AG09319 (cell line): ENCODE measurements around the gene SLC6A8.
"Not testable (repeated sequence)": the region's sequence is repeated elsewhere in the genome, so short reads cannot be mapped to it uniquely, and the experiment has no call there.

Source experiments
- DNase-seq: peaks from one replicate; pipeline ENCODE4 v3.0.0-alpha.2; 2010; ENCODE audit warnings: low read depth; ENCODE audit errors: extremely low read depth
- TF ChIP-seq, protein P1 (sequence below): IDR thresholded peaks from 2 replicates; pipeline ENCODE4 v1.5.1; 2011; ENCODE audit warnings: low read depth, mild to moderate bottlenecking, inconsistent platforms, low read length, moderate library complexity

The SLC6A8 gene

DNA sequence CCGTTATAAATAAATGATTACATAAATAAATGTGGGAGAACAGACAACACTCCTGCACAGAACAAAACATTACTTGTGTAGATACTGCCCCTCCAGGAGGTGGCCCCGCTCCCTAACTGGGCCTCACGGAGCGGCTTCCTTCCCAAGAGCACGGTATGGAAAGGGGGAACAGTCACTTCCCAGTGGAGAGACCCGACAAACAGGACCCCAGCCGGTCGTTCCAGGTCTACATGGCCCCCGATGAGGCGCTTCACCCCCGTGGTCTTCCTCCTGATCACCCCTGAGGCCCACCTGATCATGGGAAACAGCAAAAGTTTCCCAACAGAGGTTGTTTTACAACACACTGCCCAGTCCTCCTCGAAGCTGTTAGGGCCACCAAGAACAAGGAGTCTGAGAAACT lies 6.6 kb upstream of the SLC6A8 start:
- TF ChIP-seq, protein P1, sequence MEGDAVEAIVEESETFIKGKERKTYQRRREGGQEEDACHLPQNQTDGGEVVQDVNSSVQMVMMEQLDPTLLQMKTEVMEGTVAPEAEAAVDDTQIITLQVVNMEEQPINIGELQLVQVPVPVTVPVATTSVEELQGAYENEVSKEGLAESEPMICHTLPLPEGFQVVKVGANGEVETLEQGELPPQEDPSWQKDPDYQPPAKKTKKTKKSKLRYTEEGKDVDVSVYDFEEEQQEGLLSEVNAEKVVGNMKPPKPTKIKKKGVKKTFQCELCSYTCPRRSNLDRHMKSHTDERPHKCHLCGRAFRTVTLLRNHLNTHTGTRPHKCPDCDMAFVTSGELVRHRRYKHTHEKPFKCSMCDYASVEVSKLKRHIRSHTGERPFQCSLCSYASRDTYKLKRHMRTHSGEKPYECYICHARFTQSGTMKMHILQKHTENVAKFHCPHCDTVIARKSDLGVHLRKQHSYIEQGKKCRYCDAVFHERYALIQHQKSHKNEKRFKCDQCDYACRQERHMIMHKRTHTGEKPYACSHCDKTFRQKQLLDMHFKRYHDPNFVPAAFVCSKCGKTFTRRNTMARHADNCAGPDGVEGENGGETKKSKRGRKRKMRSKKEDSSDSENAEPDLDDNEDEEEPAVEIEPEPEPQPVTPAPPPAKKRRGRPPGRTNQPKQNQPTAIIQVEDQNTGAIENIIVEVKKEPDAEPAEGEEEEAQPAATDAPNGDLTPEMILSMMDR: no peak
- no peak for DNase-seq

DNA sequence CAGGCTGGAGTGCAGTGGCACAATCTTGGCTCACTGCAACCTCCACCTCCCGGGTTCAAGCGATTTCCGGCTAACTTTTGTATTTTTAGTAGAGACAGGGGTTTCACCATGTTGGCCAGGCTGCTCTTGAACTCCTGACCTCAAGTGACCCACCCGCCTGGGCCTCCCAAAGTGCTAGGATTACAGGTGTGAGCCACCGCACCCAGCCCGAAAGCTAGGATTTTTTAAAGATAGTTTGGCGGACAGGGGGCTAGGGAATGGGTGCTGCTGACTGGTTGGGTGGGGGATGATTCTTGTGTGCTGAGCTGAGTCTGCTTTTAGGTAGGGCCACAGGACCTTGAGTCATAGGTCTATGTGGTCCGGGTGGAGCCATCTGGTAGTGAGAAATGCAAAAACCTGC lies 4.2 kb upstream of the SLC6A8 start:
- DNase-seq: not testable (repeated sequence)

DNA sequence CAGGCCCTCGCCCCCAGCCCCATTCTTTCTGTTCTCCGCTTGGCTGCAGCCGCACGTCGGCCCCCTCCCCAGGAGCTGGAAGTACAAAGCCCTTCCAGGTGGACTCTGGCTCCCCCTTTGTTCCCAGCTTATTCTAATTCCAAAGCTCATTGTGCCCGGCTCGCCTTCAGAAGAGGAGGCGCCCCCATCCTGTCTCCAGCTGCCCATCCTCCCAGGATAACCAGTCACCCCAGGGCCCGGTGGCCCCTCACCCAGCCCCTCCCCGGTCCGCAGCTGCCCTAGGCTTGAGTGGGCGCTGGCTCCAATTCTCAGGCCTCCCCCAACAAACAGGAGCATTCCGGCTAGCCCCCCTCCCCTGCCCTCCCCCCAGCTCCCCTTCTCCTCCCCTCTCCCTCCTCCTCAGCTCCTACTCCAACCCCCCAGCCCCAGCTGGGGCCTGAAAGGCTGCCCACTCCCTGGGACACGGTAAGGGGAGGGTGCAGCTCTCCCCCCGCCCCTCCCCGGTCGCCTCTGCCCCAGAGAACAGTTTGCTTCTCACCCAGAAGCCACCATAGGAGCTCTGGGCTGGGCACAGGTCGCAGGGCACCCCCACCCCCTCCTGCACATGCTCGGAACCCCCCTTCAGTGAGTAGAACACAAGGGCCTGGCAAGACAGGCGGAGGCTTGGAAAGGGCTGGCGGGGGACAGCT lies 3.1 kb upstream of the SLC6A8 start:
- DNase-seq: no peak

DNA sequence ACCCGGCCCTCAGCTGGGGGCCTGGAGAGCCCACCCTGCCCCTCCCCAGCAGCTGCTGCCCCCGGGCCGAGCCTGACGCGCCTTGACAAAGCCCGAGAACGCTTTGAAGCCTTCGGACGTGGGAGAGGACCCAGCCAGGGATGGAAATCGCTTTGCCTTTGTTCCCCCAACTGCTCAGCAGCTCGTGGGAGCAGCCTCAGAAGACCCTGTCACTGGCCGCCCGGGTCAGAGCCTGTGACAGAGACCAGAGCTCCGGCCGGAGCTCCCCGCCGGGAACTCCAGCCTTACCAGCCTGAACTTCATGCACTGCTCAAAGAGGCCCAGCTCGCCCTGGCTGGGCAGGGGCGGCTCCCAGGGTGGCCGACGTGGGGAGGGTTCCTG lies 2.6 kb upstream of the SLC6A8 start:
- TF ChIP-seq, protein P1: no peak
- no peak for DNase-seq

More for the DNA sequence above, 3.1 kb upstream of the SLC6A8 start:
- TF ChIP-seq, protein P1: no peak

DNA sequence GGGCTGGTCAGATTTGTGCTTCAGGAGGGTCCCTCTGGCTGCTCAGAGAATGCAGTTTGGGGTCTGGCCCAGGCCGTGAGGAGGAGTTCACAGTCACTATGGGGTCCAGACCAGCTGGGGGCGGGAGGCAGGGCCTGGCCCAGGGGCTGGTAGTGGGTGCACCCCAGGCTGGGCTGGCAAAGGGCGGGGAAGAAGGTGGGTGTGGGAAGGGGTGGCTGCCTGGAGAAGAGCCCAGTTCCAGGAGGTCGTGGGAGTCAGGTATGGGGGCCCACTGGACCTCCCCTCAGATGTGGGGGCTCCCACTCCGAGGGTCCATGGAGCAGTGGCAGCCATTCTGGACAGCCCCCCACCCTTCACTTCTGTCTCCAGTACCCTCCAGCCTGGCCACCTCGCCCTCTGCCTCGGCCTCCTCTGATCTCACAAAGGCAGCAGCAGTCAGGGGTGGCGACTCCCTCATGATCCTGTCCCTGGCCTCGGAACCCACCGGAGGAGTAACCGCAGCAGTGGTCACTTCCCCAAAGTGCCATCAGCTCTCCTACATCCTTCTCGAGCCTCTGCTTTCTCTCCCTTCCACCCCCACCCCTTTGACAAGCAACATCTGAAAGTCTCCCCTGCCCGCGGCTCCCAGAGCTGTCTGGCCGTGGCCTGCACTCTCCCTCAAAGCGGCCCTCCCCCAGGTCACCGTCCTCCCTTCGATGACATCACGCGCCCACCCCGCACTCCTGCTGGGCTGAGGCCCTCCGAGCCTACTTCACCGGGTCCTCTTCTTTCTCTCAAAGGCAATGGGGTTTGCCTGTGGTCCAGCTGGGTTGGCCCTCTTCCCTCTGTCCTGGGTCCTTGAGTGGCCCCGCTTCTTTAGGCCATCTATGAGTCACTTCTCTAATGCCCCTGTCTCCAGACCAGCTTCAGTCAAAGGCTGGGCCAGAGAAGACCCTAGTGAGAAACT lies 1.7 kb upstream of the SLC6A8 start:
- no peak for DNase-seq
- TF ChIP-seq, protein P1: no peak

DNA sequence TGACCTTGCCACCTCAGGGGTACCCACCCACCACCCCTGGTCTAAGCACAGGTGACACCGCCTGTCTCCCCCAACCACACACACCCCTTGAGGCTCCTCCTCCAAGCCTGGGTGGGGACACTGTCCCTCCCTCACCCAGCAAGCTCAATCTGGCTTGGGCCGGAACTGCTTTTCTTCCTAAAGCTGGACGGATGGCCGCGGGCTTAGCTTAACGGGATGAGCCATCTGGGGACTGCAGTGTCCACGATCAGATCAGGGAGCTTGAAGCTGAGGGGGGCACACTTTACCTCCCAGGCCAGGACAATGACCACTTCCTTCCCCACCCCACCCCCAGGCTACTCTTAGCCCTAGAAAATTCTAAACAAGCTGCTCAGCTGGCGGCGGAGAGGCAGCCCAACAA lies 1.0 kb upstream of the SLC6A8 start:
- no peak for DNase-seq
- TF ChIP-seq, protein P1: no peak

DNA sequence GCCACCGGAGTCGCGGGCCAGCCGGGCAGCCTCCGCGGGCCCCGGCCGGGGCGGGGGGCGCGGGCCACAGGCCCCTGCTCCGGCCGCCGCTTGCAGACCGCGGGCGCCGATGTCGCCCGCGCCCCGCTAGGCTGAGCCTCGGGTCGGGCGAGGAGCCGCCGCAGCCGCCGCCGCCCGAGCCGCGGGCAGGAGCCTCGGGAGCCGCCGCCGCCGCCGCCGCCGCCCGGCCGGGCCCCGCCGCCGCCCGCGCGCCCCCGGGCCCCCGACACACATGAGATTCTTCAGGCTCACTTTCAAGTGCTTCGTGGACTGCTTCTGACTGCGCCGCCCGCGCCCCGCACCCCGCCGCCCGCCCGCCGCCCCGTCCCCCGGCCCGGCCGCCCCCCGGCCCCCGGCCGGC lies 345 bp downstream of the SLC6A8 start:
- TF ChIP-seq, protein P1: no peak
- no peak for DNase-seq
